Transverse colon (tissue), 4 donors: ENCODE data around the gene ERC2. TPM values are rescaled to one million over a fixed set of nuclear protein-coding genes. Genes with fewer than 3 reads are reported as not detected.

Experiments
- DNase-seq: peaks from one replicate; pipeline ENCODE4 v3.0.0-alpha.2; 2019
- H3K27ac ChIP-seq, 4 donors: fragments of 200-600 bp; sonication (generic); 2 replicates each; pipeline ENCODE4 v1.5.1; 2016 to 2018; ENCODE audit warnings: inconsistent platforms in 4 of 4
- H3K27me3 ChIP-seq: fragments of 200-600 bp; sonication (generic); 2 replicates; pipeline ENCODE4 v1.5.1; 2017; ENCODE audit warnings: inconsistent platforms
- H3K36me3 ChIP-seq, 4 donors: fragments of 200-600 bp; sonication (generic); 2 replicates each; pipeline ENCODE4 v1.5.1; 2017 to 2019; ENCODE audit warnings: inconsistent platforms in 4 of 4
- H3K4me1 ChIP-seq, 4 donors: fragments of 200-600 bp; sonication (generic); 2 replicates each; pipeline ENCODE4 v1.5.1; 2017 to 2020; ENCODE audit warnings: inconsistent platforms in 4 of 4
- H3K4me3 ChIP-seq, 4 donors: fragments of 200-600 bp; sonication (generic); 1 replicate in 1 of 4; 2 replicates in 3 of 4; pipeline versions ENCODE4 v1.5.1 to v1.6.1; 2017 to 2019; ENCODE audit warnings: inconsistent platforms in 4 of 4
- H3K9me3 ChIP-seq, 2 donors: fragments of 200-600 bp; sonication (generic); 2 replicates each; pipeline ENCODE4 v1.5.1; 2017 to 2019; ENCODE audit warnings: inconsistent platforms in 2 of 2
- EP300 ChIP-seq: sonication (generic); formaldehyde crosslinking; IDR thresholded peaks from one replicate; pipeline ENCODE4 v1.6.1; 2017; ENCODE audit warnings: antibody characterized with exemption, low read depth
- POLR2A ChIP-seq: fragments of 450-650 bp; IDR thresholded peaks from one replicate; pipeline ENCODE4 v1.6.1; 2016; ENCODE audit warnings: antibody characterized with exemption, mild to moderate bottlenecking, moderate library complexity
- POLR2AphosphoS5 ChIP-seq, 3 donors: sonication (generic); formaldehyde crosslinking; IDR thresholded peaks; one replicate each; pipeline ENCODE4 v1.6.1; 2016; ENCODE audit warnings: antibody characterized with exemption in 3 of 3
- WGBS, 2 donors: methylation state at CpG; one replicate each; pipeline ENCODE4 v1.1.5; 2018; ENCODE audit warnings: low coverage in 1 of 2; 5-methylcytosine and 5-hydroxymethylcytosine counted together
- in situ Hi-C, 4 donors: fragments of 200-750 bp; cut with MboI; loops; one replicate each; pipeline versions ENCODE4 v1.15.0 to v1.15.1; 2017; ENCODE audit warnings: low sequenced_read_pairs in 3 of 4, low pct_ligation_motif_present in 1 of 4, low pct_unique_long_range_greater_than_20kb in 1 of 4
- intact Hi-C: fragments of 100-400 bp; cut with DNase I; formaldehyde crosslinking; loops from one replicate; pipeline ENCODE4 v1.15.1; 2023; ENCODE audit warnings: low total_unique reads
- total RNA-seq, 4 donors: library from RNA; depleted of rRNA; stranded (reverse); fragments of >200 nt; gene quantifications; one replicate each; pipeline ENCODE4 v1.1.0, GENCODE V29; 2016
- TF ChIP-seq, protein P1 (sequence below), 5 experiments: fragments of 200-600 bp in 3 of 5; fragments of 450-650 bp in 2 of 5; sonication (generic) in 3 of 5; IDR thresholded peaks; 1 replicate in 2 of 5; 2 replicates in 3 of 5; pipeline ENCODE4 v1.5.1; 2016 to 2017; ENCODE audit warnings: antibody characterized with exemption in 5 of 5, inconsistent platforms in 3 of 5, mild to moderate bottlenecking in 2 of 5, moderate library complexity in 1 of 5

ERC2 gene
- total RNA-seq, 4 donors from 2014 or later: 0.41 to 1.3 TPM; not detected in 2

DNA sequence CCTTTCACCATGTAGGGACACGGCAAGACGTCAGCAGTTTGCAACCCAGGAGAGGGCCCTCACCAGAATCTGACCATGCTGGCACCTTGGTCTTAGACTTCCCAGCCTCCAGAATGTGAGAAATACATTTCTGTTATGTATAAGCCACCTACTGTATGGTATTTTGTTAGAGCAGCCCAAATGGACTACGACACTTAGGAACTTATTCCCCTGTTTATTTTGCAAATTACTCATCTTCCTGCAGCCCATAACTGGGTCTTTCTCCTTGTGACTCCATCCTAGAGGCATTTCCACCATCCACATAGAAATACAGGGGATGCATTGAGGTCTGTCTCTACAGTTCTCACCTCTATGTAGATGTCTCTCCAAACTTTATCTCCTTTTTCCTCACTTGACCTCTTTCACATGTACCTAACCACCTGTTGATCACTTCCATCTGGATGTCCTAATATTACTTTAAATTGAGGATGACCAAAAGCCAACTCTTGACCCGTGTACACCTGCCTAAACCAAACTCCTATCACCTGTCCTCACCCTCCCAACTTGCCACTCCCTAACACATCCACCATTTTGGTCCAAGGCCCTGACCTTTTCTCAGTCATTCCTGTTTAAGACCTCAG is 575.1 kb downstream of the ERC2 start:
- TF ChIP-seq EP300 (no peak), POLR2A (no peak), POLR2AphosphoS5 (IDR thresholded peaks at IDR 0.05) (no peak)
- TF ChIP-seq, protein P1, sequence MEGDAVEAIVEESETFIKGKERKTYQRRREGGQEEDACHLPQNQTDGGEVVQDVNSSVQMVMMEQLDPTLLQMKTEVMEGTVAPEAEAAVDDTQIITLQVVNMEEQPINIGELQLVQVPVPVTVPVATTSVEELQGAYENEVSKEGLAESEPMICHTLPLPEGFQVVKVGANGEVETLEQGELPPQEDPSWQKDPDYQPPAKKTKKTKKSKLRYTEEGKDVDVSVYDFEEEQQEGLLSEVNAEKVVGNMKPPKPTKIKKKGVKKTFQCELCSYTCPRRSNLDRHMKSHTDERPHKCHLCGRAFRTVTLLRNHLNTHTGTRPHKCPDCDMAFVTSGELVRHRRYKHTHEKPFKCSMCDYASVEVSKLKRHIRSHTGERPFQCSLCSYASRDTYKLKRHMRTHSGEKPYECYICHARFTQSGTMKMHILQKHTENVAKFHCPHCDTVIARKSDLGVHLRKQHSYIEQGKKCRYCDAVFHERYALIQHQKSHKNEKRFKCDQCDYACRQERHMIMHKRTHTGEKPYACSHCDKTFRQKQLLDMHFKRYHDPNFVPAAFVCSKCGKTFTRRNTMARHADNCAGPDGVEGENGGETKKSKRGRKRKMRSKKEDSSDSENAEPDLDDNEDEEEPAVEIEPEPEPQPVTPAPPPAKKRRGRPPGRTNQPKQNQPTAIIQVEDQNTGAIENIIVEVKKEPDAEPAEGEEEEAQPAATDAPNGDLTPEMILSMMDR (IDR thresholded peaks at IDR 0.05): no peak
- Histone ChIP-seq H3K9me3 (no peaks in the 10 kb centered on the region), H3K4me1 (no peaks in the 10 kb centered on the region), H3K27ac (no peak overlapping the region), H3K27me3 (no peaks in the 10 kb centered on the region), H3K36me3 (no peaks in the 10 kb centered on the region), H3K4me3 (no peak overlapping the region)
- no peak for DNase-seq
- 50 to 70% methylated on average over 2 to 4 of the region's 4 CpGs for WGBS, 2 donors
- in situ Hi-C loops (loop anchor here in 1 of 4 donors (25.0 kb wide), 1 partner anchor 406 kb away; the partner anchor contains the start of gene WNT5A), intact Hi-C loops (loop anchor here (10.0 kb wide), 1 partner anchor 418 kb away; no protein-coding TSS in a partner anchor)

- H3K27me3 ChIP-seq: no peaks in the 10 kb centered on the region
- 67 to 100% methylated on average over 1 to 2 of the region's 2 CpGs for WGBS, 2 donors
- no peak overlapping the region for H3K4me3 ChIP-seq
- TF ChIP-seq EP300 (no peak), POLR2A (no peak), POLR2AphosphoS5 (IDR thresholded peaks at IDR 0.05) (no peak)
- TF ChIP-seq, protein P1 (IDR thresholded peaks at IDR 0.05): no peak
- intact Hi-C loops: loop anchor here (10.0 kb wide), 1 partner anchor 416 kb away; no protein-coding TSS in a partner anchor
- H3K9me3 ChIP-seq: no peaks in the 10 kb centered on the region
- no peaks in the 10 kb centered on the region for H3K4me1 ChIP-seq
- DNase-seq: no peak
- no peaks in the 10 kb centered on the region for H3K36me3 ChIP-seq
- in situ Hi-C loops: loop anchor here in 1 of 4 donors (25.0 kb wide), 1 partner anchor 404 kb away; the partner anchor contains the start of gene WNT5A
- H3K27ac ChIP-seq: no peak overlapping the region
Observed at GRCh38 chr3:55891106-55891505, 577.2 kb downstream of the ERC2 start.

- no peaks in the 10 kb centered on the region for H3K9me3 ChIP-seq
- no peak for TF ChIP-seq EP300
- no peak for TF ChIP-seq POLR2AphosphoS5 (IDR thresholded peaks at IDR 0.05)
- no peak for TF ChIP-seq POLR2A
- TF ChIP-seq, protein P1 (IDR thresholded peaks at IDR 0.05): no peak
- intact Hi-C loops (no loop called here), in situ Hi-C loops (loop anchor here in 1 of 4 donors (25.0 kb wide), 1 partner anchor 401 kb away; the partner anchor contains the start of gene WNT5A)
- no peaks in the 10 kb centered on the region for H3K36me3 ChIP-seq
- no peak overlapping the region for H3K4me3 ChIP-seq
- H3K27me3 ChIP-seq: no peaks in the 10 kb centered on the region
- H3K27ac ChIP-seq: no peak overlapping the region
- 87 to 91% methylated on average over 6 to 7 of the region's 7 CpGs for WGBS, 2 donors
- DNase-seq: no peak
- H3K4me1 ChIP-seq: no peaks in the 10 kb centered on the region
Observed at GRCh38 chr3:55888282-55888885, 579.9 kb downstream of the ERC2 start.

DNA sequence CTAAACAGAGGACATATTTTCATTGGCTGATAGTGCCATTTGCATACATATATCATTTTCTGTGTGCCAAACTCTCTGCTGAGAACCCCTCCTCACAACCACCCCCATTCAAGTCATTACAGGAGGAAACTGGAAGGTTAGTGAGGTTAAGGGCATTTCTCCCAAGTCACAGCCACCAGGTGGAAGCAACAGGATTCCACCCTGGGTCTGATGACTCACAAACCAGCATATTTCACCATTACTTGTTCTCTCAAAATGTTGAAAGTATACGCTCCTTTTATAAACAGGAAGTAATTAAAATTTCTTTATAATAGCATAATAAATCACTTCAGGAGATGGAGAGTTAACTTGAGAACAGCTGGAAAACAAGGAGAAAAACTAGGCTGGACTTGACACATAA is 582.5 kb downstream of the ERC2 start:
- no peak overlapping the region for H3K27ac ChIP-seq
- intact Hi-C loops: no loop called here
- H3K4me3 ChIP-seq: no peak overlapping the region
- no peaks in the 10 kb centered on the region for H3K4me1 ChIP-seq
- TF ChIP-seq, protein P1 (IDR thresholded peaks at IDR 0.05): no peak
- TF ChIP-seq POLR2AphosphoS5 (IDR thresholded peaks at IDR 0.05) (no peak), EP300 (no peak), POLR2A (no peak)
- no peaks in the 10 kb centered on the region for H3K36me3 ChIP-seq
- H3K9me3 ChIP-seq: no peaks in the 10 kb centered on the region
- in situ Hi-C loops: loop anchor here in 1 of 4 donors (25.0 kb wide), 1 partner anchor 398 kb away; the partner anchor contains the start of gene WNT5A
- 13 to 33% methylated on average over 1 of the region's 1 CpG for WGBS, 2 donors
- no peak for DNase-seq
- H3K27me3 ChIP-seq: no peaks in the 10 kb centered on the region
